Gastroesophageal sphincter (tissue), 3 donors: ENCODE data around the gene SPART.

Experiments used
- EP300 ChIP-seq: sonication (generic); formaldehyde crosslinking; IDR thresholded peaks from one replicate; pipeline ENCODE4 v1.6.1; 2017; ENCODE audit warnings: antibody characterized with exemption, mild to moderate bottlenecking
- POLR2AphosphoS5 ChIP-seq: sonication (generic); formaldehyde crosslinking; IDR thresholded peaks from one replicate; pipeline ENCODE4 v1.6.1; 2017; ENCODE audit warnings: antibody characterized with exemption
- TF ChIP-seq, protein P1 (sequence below), 4 experiments: fragments of 200-600 bp in 2 of 4; fragments of 450-650 bp in 2 of 4; sonication (generic) in 1 of 4; IDR thresholded peaks; one replicate each; pipeline ENCODE4 v1.5.1; 2017 to 2019; ENCODE audit warnings: antibody characterized with exemption in 4 of 4, mild to moderate bottlenecking in 2 of 4, moderate library complexity in 2 of 4

DNA sequence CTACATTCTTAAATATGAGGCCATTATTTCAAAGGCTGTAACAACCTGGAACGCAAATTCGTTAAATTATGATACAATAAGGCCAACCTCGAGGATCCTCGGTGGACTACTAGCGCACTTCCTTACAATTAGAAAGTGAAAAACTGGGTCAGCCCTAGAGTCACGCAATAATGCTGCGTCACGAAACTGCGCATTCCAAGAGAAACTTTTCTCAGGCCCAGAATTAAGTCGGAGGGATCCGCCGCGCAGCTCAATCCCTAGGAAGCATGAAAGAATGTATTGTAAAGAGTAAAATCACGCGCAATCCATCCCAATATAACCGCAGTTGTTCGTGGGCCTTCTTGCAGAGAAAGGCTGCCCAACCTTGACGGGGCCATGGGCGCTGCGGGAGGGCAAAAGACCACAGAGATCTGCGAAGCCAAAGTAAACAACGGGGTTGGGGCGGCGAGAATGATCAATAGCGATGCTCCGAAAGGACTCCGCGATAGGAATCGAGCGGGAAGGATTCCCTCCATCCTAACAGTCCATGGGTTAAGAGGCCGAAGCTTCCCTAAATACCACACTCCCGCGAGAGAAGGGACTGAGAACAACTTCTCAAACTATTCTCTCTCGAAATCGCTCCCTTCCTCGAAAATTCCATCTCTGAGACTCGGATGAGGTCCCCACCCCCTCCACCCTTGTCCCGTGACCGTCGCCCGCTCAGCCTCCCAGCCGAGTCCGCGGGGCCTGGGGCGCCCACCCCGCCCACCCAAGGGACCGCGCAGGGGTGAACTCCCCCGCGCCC is 564 bp downstream of the SPART start:
- TF ChIP-seq, protein P1, sequence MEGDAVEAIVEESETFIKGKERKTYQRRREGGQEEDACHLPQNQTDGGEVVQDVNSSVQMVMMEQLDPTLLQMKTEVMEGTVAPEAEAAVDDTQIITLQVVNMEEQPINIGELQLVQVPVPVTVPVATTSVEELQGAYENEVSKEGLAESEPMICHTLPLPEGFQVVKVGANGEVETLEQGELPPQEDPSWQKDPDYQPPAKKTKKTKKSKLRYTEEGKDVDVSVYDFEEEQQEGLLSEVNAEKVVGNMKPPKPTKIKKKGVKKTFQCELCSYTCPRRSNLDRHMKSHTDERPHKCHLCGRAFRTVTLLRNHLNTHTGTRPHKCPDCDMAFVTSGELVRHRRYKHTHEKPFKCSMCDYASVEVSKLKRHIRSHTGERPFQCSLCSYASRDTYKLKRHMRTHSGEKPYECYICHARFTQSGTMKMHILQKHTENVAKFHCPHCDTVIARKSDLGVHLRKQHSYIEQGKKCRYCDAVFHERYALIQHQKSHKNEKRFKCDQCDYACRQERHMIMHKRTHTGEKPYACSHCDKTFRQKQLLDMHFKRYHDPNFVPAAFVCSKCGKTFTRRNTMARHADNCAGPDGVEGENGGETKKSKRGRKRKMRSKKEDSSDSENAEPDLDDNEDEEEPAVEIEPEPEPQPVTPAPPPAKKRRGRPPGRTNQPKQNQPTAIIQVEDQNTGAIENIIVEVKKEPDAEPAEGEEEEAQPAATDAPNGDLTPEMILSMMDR (IDR thresholded peaks at IDR 0.05) = no peak
- TF ChIP-seq EP300 (no peak), POLR2AphosphoS5 (peak; percentile 83)
